Posterior vena cava (tissue), 2 donors: ENCODE data around the gene NAIF1. TPM values are rescaled to one million over a fixed set of nuclear protein-coding genes. Genes with fewer than 3 reads are reported as not detected.
A peak's percentile ranks its signal among the peaks of the same experiment; 100 is the strongest.

Experiments used
- DNase-seq: peaks from one replicate; pipeline ENCODE4 v3.0.0-alpha.2; 2020; ENCODE audit warnings: low spot score
- intact Hi-C, 2 donors: fragments of 100-400 bp; cut with DNase I; formaldehyde crosslinking; loops; one replicate each; pipeline versions ENCODE4 v1.14.1 to v1.14.2; 2022 to 2023
- total RNA-seq, 2 donors: library from RNA; stranded (reverse); fragmentation: NEBNext Ultra II Directional; extraction: Animal tissue kit (Norgen Biotek cat#: 25700); gene quantifications; one replicate each; pipeline ENCODE4 v1.2.1, GENCODE V29; 2021
- donor health status: DM: yes; HTN: yes; CAD: no.
- donor health status: DM: yes; HTN: yes; CAD: no.

The NAIF1 gene
- total RNA-seq, 2 donors from 2014 or later, result 6.0 to 7.1 TPM

GRCh38 chr9:128068386-128069205 lies 1.5 kb upstream of the NAIF1 start:
- DNase-seq, result no peak
- intact Hi-C loops, result no loop called here

- intact Hi-C loops, result no loop called here
- DNase-seq, result peak; percentile 100
Measured at GRCh38 chr9:128067645-128068385, 695 bp upstream of the NAIF1 start, which contains the start of gene SLC25A25. Gene SLC25A25, plus strand, starts transcription at chr9:128068232. Its CDS starts 88 bp downstream, at chr9:128068320.

GRCh38 chr9:128065907-128066712 lies 1.0 kb downstream of the NAIF1 start:
- intact Hi-C loops, result no loop called here
- no peak for DNase-seq

GRCh38 chr9:128062846-128063831 lies 4.0 kb downstream of the NAIF1 start:
- intact Hi-C loops, result no loop called here

GRCh38 chr9:128062279-128062678 lies 4.8 kb downstream of the NAIF1 start:
- intact Hi-C loops, result no loop called here

More at GRCh38 chr9:128062846-128063831, 4.0 kb downstream of the NAIF1 start:
- no peak for DNase-seq

GRCh38 chr9:128061275-128061960 lies 5.7 kb downstream of the NAIF1 start:
- intact Hi-C loops, result no loop called here
- DNase-seq, result no peak

More at GRCh38 chr9:128062279-128062678, 4.8 kb downstream of the NAIF1 start:
- no peak for DNase-seq

GRCh38 chr9:128059365-128059983 lies 7.6 kb downstream of the NAIF1 start:
- intact Hi-C loops, result no loop called here
- DNase-seq, result no peak

- DNase-seq, result no peak
- intact Hi-C loops, result no loop called here
Measured at GRCh38 chr9:128057724-128058409, 9.3 kb downstream of the NAIF1 start.

- intact Hi-C loops, result no loop called here
- DNase-seq, result no peak
Measured at GRCh38 chr9:128056887-128057723, 10.0 kb downstream of the NAIF1 start.

- intact Hi-C loops, result no loop called here
- no peak for DNase-seq
Measured at GRCh38 chr9:128056086-128056485, 11.0 kb downstream of the NAIF1 start.

GRCh38 chr9:128055344-128056040 lies 11.6 kb downstream of the NAIF1 start:
- intact Hi-C loops, result no loop called here
- no peak for DNase-seq

- DNase-seq, result no peak
- intact Hi-C loops, result no loop called here
Measured at GRCh38 chr9:128054087-128054486, 13.0 kb downstream of the NAIF1 start.

- no peak for DNase-seq
- intact Hi-C loops, result no loop called here
Measured at GRCh38 chr9:128053560-128053959, 13.6 kb downstream of the NAIF1 start.

- no peak for DNase-seq
- intact Hi-C loops, result no loop called here
Measured at GRCh38 chr9:128051932-128052709, 15.0 kb downstream of the NAIF1 start.

- intact Hi-C loops, result no loop called here
- DNase-seq, result no peak
Measured at GRCh38 chr9:128049843-128050242, 17.3 kb downstream of the NAIF1 start.
